ENCODE data around the gene C2orf68.

- no peak for TF ChIP-seq ISL1 (CRISPR knock-in tag; IDR thresholded peaks at IDR 0.05)
- TF ChIP-seq PPARA (CRISPR knock-in tag; IDR thresholded peaks at IDR 0.05; ENCODE audit: borderline replicate concordance): no peak
- no peak for TF ChIP-seq ZC3H10 (CRISPR knock-in tag; IDR thresholded peaks at IDR 0.05)
- no peak for TF ChIP-seq TOX (CRISPR knock-in tag; IDR thresholded peaks at IDR 0.05; ENCODE audit: borderline replicate concordance)
- no peak for TF ChIP-seq BACH2 (CRISPR knock-in tag; IDR thresholded peaks at IDR 0.05; ENCODE audit: borderline replicate concordance)
- TF ChIP-seq ZNF8 (CRISPR knock-in tag; IDR thresholded peaks at IDR 0.05): no peak
- TF ChIP-seq ZFP3 (CRISPR knock-in tag; IDR thresholded peaks at IDR 0.05): no peak
- no peak for TF ChIP-seq PATZ1 (CRISPR knock-in tag; IDR thresholded peaks at IDR 0.05; ENCODE audit: borderline replicate concordance)
- TF ChIP-seq POU6F1 (CRISPR knock-in tag; IDR thresholded peaks at IDR 0.05; ENCODE audit: borderline replicate concordance, low read depth): no peak
- TF ChIP-seq ARNTL (CRISPR knock-in tag; IDR thresholded peaks at IDR 0.05; ENCODE audit: borderline replicate concordance, low read depth): no peak
- no peak for TF ChIP-seq CREB5 (CRISPR knock-in tag; IDR thresholded peaks at IDR 0.05; ENCODE audit: low read depth)
- TF ChIP-seq TCF4 (CRISPR knock-in tag; IDR thresholded peaks at IDR 0.05; ENCODE audit: borderline replicate concordance): no peak
- TF ChIP-seq ESRRG (CRISPR knock-in tag; IDR thresholded peaks at IDR 0.05): no peak
Observed at GRCh38 chr2:85566265-85566664, 45.6 kb downstream of the C2orf68 start.

Measured in SK-N-SH treated with all-trans-retinoic acid at 6 μM for 48 hours (cell line).